Right lobe of liver (tissue), 6 donors: ENCODE results near the gene BCAP31. TPM values are rescaled to one million over a fixed set of nuclear protein-coding genes. Genes with fewer than 3 reads are reported as not detected.

ENCODE experiments used
- ATAC-seq, 4 donors: fragments of 200-7000 bp; cut with Tn5 transposase; one replicate each; pipeline ENCODE4 v1.9.1; 2020; ENCODE audit warnings: mild to moderate bottlenecking in 4 of 4, moderate library complexity in 4 of 4
- DNase-seq, 3 donors: peaks; one replicate each; pipeline ENCODE4 v3.0.0-alpha.2; 2020
- H3K27ac ChIP-seq, 3 donors: fragments of 200-600 bp; one replicate each; pipeline ENCODE4 v1.8.0; 2022
- H3K27me3 ChIP-seq, 2 donors: fragments of 200-600 bp; one replicate each; pipeline ENCODE4 v1.8.0; 2022
- H3K36me3 ChIP-seq, 4 donors: fragments of 200-600 bp; sonication (generic) in 1 of 4; one replicate each; pipeline versions ENCODE4 v1.5.1 to v1.8.0; 2017 to 2022; ENCODE audit warnings: control low read depth in 1 of 4
- H3K4me1 ChIP-seq, 4 donors: fragments of 200-600 bp; sonication (generic) in 1 of 4; one replicate each; pipeline versions ENCODE4 v1.5.1 to v1.8.0; 2017 to 2022; ENCODE audit warnings: control low read depth in 1 of 4
- H3K4me3 ChIP-seq, 3 donors: fragments of 200-600 bp; one replicate each; pipeline ENCODE4 v1.8.0; 2022
- H3K9me3 ChIP-seq, 4 donors: fragments of 200-600 bp; sonication (generic) in 1 of 4; one replicate each; pipeline versions ENCODE4 v1.5.1 to v1.8.0; 2017 to 2022; ENCODE audit warnings: control low read depth in 1 of 4
- POLR2A ChIP-seq: fragments of 450-650 bp; IDR thresholded peaks from one replicate; pipeline ENCODE4 v1.6.1; 2017; ENCODE audit warnings: antibody characterized with exemption, mild to moderate bottlenecking
- WGBS: methylation state at CpG from one replicate; pipeline ENCODE4 v1.1.6; 2018; ENCODE audit warnings: low coverage, low lambda C conversion rate; ENCODE audit not compliant: insufficient coverage; ENCODE audit errors: missing lambda C conversion rate; 5-methylcytosine and 5-hydroxymethylcytosine counted together
- intact Hi-C, 2 donors: fragments of 100-400 bp; cut with DNase I; formaldehyde crosslinking; loops; one replicate each; pipeline versions ENCODE4 v1.11.2 to v1.14.1; 2022
- total RNA-seq, 6 experiments: library from RNA; depleted of rRNA in 2 of 6; stranded (reverse); fragments of >200 nt in 2 of 6; fragmentation: NEBNext Ultra II Directional in 3 of 6; extraction: Animal tissue kit (Norgen Biotek cat#: 25700) in 3 of 6; gene quantifications; one replicate each; pipeline versions ENCODE4 v1.1.0 to v1.2.4, GENCODE V29; 2016 to 2023
- TF ChIP-seq, protein P1 (sequence below), 4 donors: fragments of 200-600 bp in 3 of 4; fragments of 450-650 bp in 1 of 4; IDR thresholded peaks; one replicate each; pipeline versions ENCODE4 v1.5.1 to v1.8.0; 2016 to 2022; ENCODE audit warnings: antibody characterized with exemption in 4 of 4, mild to moderate bottlenecking in 2 of 4
- donor health status: DM: no; HTN: yes; CAD: no.
- donor health status: DM: no; HTN: no; CAD: no.
- donor health status: DM: no; HTN: no; CAD: no.
- donor health status: DM: no; HTN: yes; CAD: no.
- donor health status: DM: no; HTN: yes; CAD: no.

BCAP31 gene
- total RNA-seq, 6 experiments from 2014 or later, result 100 to 126 (median 107) TPM

- TF ChIP-seq, protein P1, sequence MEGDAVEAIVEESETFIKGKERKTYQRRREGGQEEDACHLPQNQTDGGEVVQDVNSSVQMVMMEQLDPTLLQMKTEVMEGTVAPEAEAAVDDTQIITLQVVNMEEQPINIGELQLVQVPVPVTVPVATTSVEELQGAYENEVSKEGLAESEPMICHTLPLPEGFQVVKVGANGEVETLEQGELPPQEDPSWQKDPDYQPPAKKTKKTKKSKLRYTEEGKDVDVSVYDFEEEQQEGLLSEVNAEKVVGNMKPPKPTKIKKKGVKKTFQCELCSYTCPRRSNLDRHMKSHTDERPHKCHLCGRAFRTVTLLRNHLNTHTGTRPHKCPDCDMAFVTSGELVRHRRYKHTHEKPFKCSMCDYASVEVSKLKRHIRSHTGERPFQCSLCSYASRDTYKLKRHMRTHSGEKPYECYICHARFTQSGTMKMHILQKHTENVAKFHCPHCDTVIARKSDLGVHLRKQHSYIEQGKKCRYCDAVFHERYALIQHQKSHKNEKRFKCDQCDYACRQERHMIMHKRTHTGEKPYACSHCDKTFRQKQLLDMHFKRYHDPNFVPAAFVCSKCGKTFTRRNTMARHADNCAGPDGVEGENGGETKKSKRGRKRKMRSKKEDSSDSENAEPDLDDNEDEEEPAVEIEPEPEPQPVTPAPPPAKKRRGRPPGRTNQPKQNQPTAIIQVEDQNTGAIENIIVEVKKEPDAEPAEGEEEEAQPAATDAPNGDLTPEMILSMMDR (IDR thresholded peaks at IDR 0.05), result peak; percentile 53 to 77 (median 67)
- no peak for TF ChIP-seq POLR2A
- no peaks in the 10 kb centered on the region for H3K9me3 ChIP-seq
- intact Hi-C loops, result loop anchor here in 1 of 2 donors (5.0 kb wide), 1 partner anchor 112 kb away; no protein-coding TSS in a partner anchor
- ATAC-seq (peak in 1 of 4 donors; percentile 38), DNase-seq (peak in 1 of 3 donors; percentile 57)
- 80% methylated on average over 4 of the region's 17 CpGs for WGBS
- no peaks in the 10 kb centered on the region for H3K27me3 ChIP-seq
- no peaks in the 10 kb centered on the region for H3K36me3 ChIP-seq
- no peak overlapping the region for H3K27ac ChIP-seq
- no peaks in the 10 kb centered on the region for H3K4me1 ChIP-seq
- no peak overlapping the region for H3K4me3 ChIP-seq
These were observed 54.9 kb downstream of the BCAP31 start for GRCh38 chrX:153669174-153669890.

- no CpG with 5 or more reads among the region's 11 CpGs for WGBS
- Histone ChIP-seq H3K27me3 (no peaks in the 10 kb centered on the region), H3K27ac (no peak overlapping the region), H3K36me3 (no peaks in the 10 kb centered on the region), H3K4me1 (no peaks in the 10 kb centered on the region), H3K9me3 (no peaks in the 10 kb centered on the region), H3K4me3 (no peak overlapping the region)
- TF ChIP-seq, protein P1 (IDR thresholded peaks at IDR 0.05), result no peak
- TF ChIP-seq POLR2A, result no peak
- ATAC-seq (peak in 1 of 4 donors; percentile 8), DNase-seq (peak in 1 of 3 donors; percentile 45)
- intact Hi-C loops, result loop anchor here in 1 of 2 donors (5.0 kb wide), 1 partner anchor 111 kb away; no protein-coding TSS in a partner anchor
These were observed 55.6 kb downstream of the BCAP31 start for GRCh38 chrX:153668423-153669173.

DNA sequence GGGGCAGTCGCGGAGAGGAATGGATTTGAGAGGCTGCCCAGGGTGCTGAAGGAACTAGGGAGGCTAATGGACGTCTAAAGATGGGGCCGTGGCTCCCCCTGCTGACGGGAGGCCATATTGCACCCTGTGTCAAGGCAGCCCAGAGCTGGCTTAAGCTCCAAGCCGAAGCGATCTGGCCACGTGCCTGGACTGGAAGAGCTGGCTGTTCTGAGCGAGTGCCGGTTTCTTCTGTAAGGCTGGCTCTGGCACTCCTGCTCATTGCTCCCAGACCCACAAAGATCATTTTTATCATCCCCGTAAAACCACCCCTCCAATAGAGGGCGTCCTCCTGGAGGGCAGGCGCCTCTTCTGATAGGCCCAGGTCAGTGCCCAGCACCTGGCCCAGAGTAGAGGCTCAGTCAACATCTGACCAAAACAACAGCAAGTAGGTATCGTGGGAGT, 56.2 kb downstream of the BCAP31 start:
- DNase-seq (peak; percentile 81 to 85 (median 84)), ATAC-seq (peak; percentile 86 to 96 (median 95))
- H3K9me3 ChIP-seq, result no peaks in the 10 kb centered on the region
- no peaks in the 10 kb centered on the region for H3K4me1 ChIP-seq
- 9% methylated on average over 4 of the region's 14 CpGs for WGBS
- no peak overlapping the region for H3K4me3 ChIP-seq
- TF ChIP-seq, protein P1 (IDR thresholded peaks at IDR 0.05), result peak; percentile 73 to 83 (median 77)
- TF ChIP-seq POLR2A, result no peak
- H3K36me3 ChIP-seq, result no peaks in the 10 kb centered on the region
- no peak overlapping the region for H3K27ac ChIP-seq
- no peaks in the 10 kb centered on the region for H3K27me3 ChIP-seq
- intact Hi-C loops, result loop anchor here in 1 of 2 donors (5.0 kb wide), 1 partner anchor 111 kb away; no protein-coding TSS in a partner anchor

GRCh38 chrX:153667281-153667955, 56.8 kb downstream of the BCAP31 start:
- no peaks in the 10 kb centered on the region for H3K27me3 ChIP-seq

More at GRCh38 chrX:153667281-153667955, 56.8 kb downstream of the BCAP31 start:
- Histone ChIP-seq H3K4me3 (no peak overlapping the region), H3K36me3 (no peaks in the 10 kb centered on the region), H3K9me3 (no peaks in the 10 kb centered on the region), H3K4me1 (no peaks in the 10 kb centered on the region), H3K27ac (no peak overlapping the region)
- DNase-seq, result no peak
- no peak for TF ChIP-seq POLR2A
- TF ChIP-seq, protein P1 (IDR thresholded peaks at IDR 0.05), result no peak
- no peak for ATAC-seq
- WGBS, result 57% methylated on average over 11 of the region's 11 CpGs
- intact Hi-C loops, result loop anchor here in 1 of 2 donors (5.0 kb wide), 1 partner anchor 110 kb away; no protein-coding TSS in a partner anchor
